HG02884 (cell line): ENCODE data around the gene HSD17B7.
"Not testable (repeated sequence)": the region's sequence is repeated elsewhere in the genome, so short reads cannot be mapped to it uniquely, and the experiment has no call there.

ENCODE experiments used
- ATAC-seq: cut with Tn5 transposase; IDR thresholded peaks from one replicate; pipeline ENCODE4 v1.9.1; 2021; ENCODE audit warnings: mild to moderate bottlenecking, moderate library complexity; ENCODE audit not compliant: unreplicated experiment

Gene HSD17B7

GRCh38 chr1:162799995-162800830, 9.7 kb downstream of the HSD17B7 start:
- ATAC-seq, result not testable (repeated sequence)

- ATAC-seq, result not testable (repeated sequence)
Measured at GRCh38 chr1:162807503-162807902, 17.0 kb downstream of the HSD17B7 start.

DNA sequence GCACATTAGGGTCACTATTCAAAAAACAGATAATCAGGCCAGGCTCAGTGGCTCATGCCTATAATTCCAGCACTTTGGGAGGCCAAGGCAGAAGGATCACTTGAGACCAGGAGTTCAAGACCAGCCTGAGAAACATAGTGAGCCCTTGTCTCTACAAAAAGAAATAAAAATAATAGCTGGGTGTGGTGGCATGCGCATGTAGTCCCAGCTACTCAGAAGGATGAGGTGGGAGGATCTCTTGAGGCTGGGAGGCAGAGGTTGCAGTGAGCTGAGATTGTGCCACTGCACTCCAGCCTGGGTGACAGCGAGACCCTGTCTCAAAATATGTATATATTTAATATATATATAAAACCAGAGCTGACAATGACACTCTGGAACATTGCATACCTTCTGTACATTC, 21.9 kb downstream of the HSD17B7 start:
- not testable (repeated sequence) for ATAC-seq

GRCh38 chr1:162818136-162818535, 27.6 kb downstream of the HSD17B7 start:
- ATAC-seq, result not testable (repeated sequence)

DNA sequence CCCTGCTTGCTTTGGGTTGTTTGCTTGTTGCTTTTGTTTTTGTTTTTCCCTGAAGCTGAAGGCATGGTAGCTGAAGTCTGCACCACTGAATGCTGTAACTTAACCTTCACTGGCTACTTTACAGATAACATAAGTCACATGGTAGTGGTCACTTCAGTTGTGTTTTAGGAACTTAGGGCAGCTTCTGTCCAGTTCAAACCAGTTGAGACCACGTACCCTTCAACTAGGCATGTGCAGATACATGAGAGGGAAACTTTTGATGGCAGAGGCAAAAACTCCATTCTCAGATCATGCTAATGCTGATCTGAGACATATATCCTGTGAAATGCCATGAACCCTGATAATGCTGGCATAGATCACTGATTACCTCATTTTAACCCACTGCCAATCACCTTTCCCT, 28.2 kb downstream of the HSD17B7 start:
- not testable (repeated sequence) for ATAC-seq

DNA sequence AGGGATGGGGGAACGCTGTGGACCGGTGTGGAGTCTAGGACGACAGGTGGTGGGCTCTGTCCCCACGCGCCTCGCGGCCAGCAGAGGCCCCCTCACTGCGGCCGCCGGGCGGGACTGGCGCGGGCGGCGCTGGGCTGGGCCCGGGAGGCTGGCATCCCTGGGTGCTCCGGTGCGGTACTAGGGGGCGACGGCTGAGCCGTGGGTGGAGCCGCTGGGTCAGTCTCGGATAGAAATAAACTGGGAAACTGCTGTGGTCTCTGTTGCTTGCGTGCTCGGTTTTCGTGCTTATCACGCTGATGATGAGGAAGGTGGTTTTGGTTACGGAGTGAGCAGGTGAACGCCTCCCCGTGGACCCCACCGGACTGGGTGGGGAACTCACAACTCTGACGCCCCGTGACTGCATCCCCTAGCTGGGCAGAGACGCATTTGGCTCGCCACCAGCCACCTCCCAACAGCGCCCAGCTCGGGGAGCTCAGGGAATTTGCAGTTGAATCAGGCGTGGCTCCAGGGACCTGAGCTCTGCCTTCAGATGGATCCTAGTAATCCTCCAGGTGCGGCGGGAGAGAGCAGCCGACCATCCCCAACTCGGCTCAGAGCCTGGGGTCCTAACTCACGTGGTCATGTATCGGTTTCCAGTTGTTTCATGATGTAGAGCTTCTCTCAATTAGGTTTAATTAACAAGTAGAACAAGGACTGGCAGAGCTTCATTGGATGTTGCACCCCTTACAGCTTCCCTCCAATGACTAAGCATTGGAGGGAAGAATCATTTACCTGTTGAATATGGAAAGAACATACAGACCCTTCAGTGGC, 32.1 kb downstream of the HSD17B7 start:
- ATAC-seq, result no peak

DNA sequence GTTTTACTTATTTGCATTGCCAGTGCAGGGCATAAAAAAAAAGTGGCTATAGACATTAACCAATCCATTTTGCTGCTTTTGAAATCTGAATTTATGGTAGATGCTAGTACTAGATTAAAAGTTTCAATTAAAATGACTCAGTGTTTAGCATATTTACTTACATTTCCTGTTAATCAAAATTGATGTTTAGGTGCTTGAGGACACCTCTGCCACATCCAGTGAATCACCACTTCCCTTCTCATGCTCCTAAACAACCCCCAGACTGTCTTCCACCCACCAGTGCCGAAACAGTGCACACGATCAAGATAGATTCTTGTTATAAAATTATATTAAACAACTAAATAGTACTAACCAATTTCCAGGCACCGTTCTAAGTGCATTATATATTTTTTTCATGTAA, 32.7 kb downstream of the HSD17B7 start:
- no peak for ATAC-seq

GRCh38 chr1:162823771-162824525, 33.4 kb downstream of the HSD17B7 start:
- ATAC-seq, result no peak

DNA sequence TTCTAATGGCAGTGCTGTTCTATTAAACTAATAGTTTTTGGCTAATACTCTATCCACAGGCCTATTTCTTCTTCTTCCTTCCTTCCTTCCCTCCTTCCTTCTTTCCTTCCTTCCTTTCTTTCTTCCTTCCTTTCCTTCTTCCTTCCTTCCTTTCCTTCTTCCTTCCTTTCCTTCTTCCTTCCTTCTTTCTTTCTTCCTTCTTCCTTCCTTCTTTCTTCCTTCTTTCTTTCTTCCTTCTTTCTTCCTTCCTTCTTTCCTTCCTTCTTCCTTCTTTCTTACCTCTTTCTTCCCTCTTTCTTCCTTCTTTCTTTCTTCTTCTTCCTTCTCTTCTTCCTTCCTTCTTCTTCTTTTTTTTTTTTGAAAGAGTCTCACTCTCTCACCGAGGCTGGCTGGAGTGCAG, 38.8 kb downstream of the HSD17B7 start:
- ATAC-seq, result no peak

DNA sequence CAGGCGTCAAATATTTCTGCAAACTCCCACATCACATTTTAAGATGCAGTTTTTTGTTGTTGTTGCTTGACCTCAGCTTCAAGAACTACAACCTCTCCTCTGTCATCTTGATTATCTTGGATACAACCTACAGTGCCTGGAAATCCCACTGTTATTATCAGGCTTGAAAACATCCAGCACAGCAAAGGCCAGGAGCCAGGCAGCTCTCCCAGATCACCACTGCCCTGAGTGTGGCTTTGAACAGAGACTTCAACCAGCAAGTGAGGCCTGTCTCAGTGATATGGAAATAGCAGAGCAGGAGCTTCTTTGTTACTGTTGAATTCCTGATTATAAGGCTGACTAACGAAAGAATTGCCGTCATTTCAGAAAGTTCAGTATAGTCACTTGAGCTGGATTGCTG, 42.0 kb downstream of the HSD17B7 start:
- no peak for ATAC-seq

- peak; percentile 89 for ATAC-seq
Measured at GRCh38 chr1:162835157-162835899, 44.8 kb downstream of the HSD17B7 start.

DNA sequence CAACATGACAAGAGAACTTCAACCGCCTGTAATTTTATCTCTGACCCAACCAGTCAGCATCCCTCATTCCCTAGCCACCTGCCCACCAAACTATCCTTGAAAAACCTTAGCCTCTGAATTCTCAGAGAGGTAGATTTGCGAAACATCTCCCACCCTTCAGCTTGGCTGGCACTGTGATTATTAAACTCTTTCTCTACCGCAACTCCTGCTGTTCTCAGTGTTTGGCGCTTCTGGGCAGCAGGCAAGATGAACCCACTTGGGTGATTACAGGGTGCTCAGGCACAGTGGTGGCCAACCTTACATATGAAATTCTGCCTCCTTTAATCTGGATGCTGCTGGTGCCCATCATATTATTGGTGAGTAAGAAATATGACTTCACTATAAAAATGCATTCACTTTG, 48.4 kb downstream of the HSD17B7 start:
- no peak for ATAC-seq

DNA sequence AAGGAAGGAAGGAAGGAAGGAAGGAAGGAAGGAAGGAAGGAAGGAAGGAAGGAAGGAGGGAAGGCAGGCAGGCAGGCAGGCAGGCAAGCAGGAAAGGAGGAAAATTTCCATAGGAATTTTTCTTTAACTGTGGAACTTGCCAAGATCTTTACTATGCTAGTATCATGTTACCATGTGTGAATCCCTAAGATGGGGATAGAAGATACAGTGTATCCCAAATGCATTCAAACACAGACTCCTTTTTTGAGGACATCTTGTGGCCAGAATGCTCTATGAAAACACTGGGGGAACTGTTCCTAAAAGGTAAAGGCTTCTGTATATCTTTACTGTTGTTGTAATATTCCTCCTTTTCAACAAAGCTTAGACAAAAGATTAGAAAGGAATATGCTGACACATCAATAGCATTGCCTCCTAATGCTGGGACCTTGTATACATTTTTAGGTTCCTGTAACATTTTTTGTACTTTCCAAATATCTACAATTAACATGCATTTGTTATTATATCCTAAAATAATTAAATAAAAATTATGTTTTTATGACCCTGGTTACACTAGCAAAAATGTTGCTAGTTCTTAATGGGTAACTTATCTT, 49.8 kb downstream of the HSD17B7 start:
- no peak for ATAC-seq

GRCh38 chr1:162844153-162844552, 53.7 kb downstream of the HSD17B7 start:
- no peak for ATAC-seq

- no peak for ATAC-seq
Measured at GRCh38 chr1:162846256-162847212, 56.0 kb downstream of the HSD17B7 start.

DNA sequence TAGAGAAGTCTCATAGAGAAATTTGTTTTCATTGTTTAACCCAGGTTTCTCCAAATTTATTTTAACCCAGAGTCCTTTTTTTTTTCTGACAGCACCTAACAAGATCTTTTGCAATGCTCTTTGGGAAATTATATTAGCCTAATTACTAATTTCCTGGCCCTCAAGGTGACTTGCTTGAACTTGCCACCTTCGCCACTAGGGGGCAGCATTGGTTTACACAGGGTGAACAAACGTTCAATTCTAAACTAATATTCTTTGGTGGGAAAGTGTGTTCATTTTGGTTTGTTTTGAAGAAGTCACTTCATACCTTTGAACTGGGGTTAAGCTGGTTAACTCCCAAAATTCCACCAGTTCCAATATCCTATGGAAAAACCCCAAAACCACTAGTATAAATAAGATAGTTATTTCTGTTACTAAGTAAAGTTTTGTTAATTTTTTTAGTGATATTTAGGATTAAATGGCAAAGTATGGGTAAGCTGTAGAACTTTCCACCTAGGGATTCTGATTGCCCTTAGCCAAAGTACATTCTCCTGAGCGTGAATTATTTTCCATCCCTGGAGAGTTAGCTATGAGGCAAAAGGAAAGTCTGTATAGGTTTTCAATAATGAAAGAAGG, 57.4 kb downstream of the HSD17B7 start:
- ATAC-seq, result peak; percentile 65

GRCh38 chr1:162849711-162850110, 59.2 kb downstream of the HSD17B7 start:
- ATAC-seq, result no peak

GRCh38 chr1:162851341-162851740, 60.8 kb downstream of the HSD17B7 start:
- ATAC-seq, result no peak
